ENCODE results near the gene UPF1. TPM values are rescaled to one million over a fixed set of nuclear protein-coding genes. Genes with fewer than 3 reads are reported as not detected.

Gene UPF1
- total RNA-seq, 1 donor from 2014 or later, result 57.8 TPM

GRCh38 chr19:18800079-18800478 lies 31.7 kb upstream of the UPF1 start:
- Histone ChIP-seq H3K79me2 (ENCODE audit: insufficient read depth, low read length) (no peaks in the 10 kb centered on the region), H3K9me3 (ENCODE audit: insufficient read depth, low read depth, low read length) (no peaks in the 10 kb centered on the region), H3K36me3 (ENCODE audit: insufficient read depth, low read length) (no peaks in the 10 kb centered on the region), H4K20me1 (ENCODE audit: insufficient read depth, low read length) (no peaks in the 10 kb centered on the region), H3K9ac (ENCODE audit: low read length) (no peak overlapping the region), H3K27me3 (ENCODE audit: insufficient read depth, low read length) (peaks cover 22% of the 10 kb centered on the region), H2AFZ (ENCODE audit: low read depth, low read length) (no peak overlapping the region), H3K27ac (ENCODE audit: low read depth, low read length) (no peak overlapping the region), H3K4me2 (ENCODE audit: low read length) (no peak overlapping the region), H3K4me3 (ENCODE audit: insufficient read depth, low read depth, low read length) (no peak overlapping the region), H3K4me1 (ENCODE audit: insufficient read depth, low read length) (peaks cover 9% of the 10 kb centered on the region)
- TF ChIP-seq CTCF (IDR thresholded peaks at IDR 0.05; ENCODE audit: insufficient read depth, low read depth, low read length), result no peak
- no peak for TF ChIP-seq EZH2 (IDR thresholded peaks at IDR 0.05; ENCODE audit: insufficient read depth, low read length)
- H3K27me3 Mint-ChIP-seq (ENCODE audit: low read depth, unreplicated experiment), result peaks cover 42% of the 10 kb centered on the region
- FAIRE-seq, result no peak
- H3K27ac Mint-ChIP-seq (ENCODE audit: unreplicated experiment), result no peak overlapping the region
- DNase-seq (ENCODE audit: low read depth), result no peak
- H3K4me1 Mint-ChIP-seq (ENCODE audit: low read depth, unreplicated experiment), result no peaks in the 10 kb centered on the region
- H3K4me3 Mint-ChIP-seq (ENCODE audit: unreplicated experiment), result no peak overlapping the region
- H3K9me3 Mint-ChIP-seq (ENCODE audit: unreplicated experiment), result no peaks in the 10 kb centered on the region
- no peaks in the 10 kb centered on the region for H3K36me3 Mint-ChIP-seq (ENCODE audit: low read depth, unreplicated experiment)

GRCh38 chr19:18800636-18801035 lies 31.1 kb upstream of the UPF1 start:
- TF ChIP-seq CTCF (IDR thresholded peaks at IDR 0.05; ENCODE audit: insufficient read depth, low read depth, low read length) (no peak), EZH2 (IDR thresholded peaks at IDR 0.05; ENCODE audit: insufficient read depth, low read length) (no peak)
- H3K36me3 Mint-ChIP-seq (ENCODE audit: low read depth, unreplicated experiment), result no peaks in the 10 kb centered on the region
- no peak overlapping the region for H3K4me3 Mint-ChIP-seq (ENCODE audit: unreplicated experiment)
- Histone ChIP-seq H3K9me3 (ENCODE audit: insufficient read depth, low read depth, low read length) (no peaks in the 10 kb centered on the region), H3K4me3 (ENCODE audit: insufficient read depth, low read depth, low read length) (no peak overlapping the region), H3K9ac (ENCODE audit: low read length) (no peak overlapping the region), H3K27me3 (ENCODE audit: insufficient read depth, low read length) (peaks cover 22% of the 10 kb centered on the region), H2AFZ (ENCODE audit: low read depth, low read length) (no peak overlapping the region), H3K79me2 (ENCODE audit: insufficient read depth, low read length) (no peaks in the 10 kb centered on the region), H4K20me1 (ENCODE audit: insufficient read depth, low read length) (no peaks in the 10 kb centered on the region), H3K4me2 (ENCODE audit: low read length) (no peak overlapping the region), H3K36me3 (ENCODE audit: insufficient read depth, low read length) (no peaks in the 10 kb centered on the region), H3K4me1 (ENCODE audit: insufficient read depth, low read length) (peaks cover 5% of the 10 kb centered on the region), H3K27ac (ENCODE audit: low read depth, low read length) (no peak overlapping the region)
- H3K27ac Mint-ChIP-seq (ENCODE audit: unreplicated experiment), result no peak overlapping the region
- no peaks in the 10 kb centered on the region for H3K4me1 Mint-ChIP-seq (ENCODE audit: low read depth, unreplicated experiment)
- FAIRE-seq (no peak), DNase-seq (ENCODE audit: low read depth) (no peak)
- peaks cover 42% of the 10 kb centered on the region for H3K27me3 Mint-ChIP-seq (ENCODE audit: low read depth, unreplicated experiment)
- no peaks in the 10 kb centered on the region for H3K9me3 Mint-ChIP-seq (ENCODE audit: unreplicated experiment)

- no peaks in the 10 kb centered on the region for H3K9me3 Mint-ChIP-seq (ENCODE audit: unreplicated experiment)
- Histone ChIP-seq H3K9ac (ENCODE audit: low read length) (no peak overlapping the region), H3K4me2 (ENCODE audit: low read length) (no peak overlapping the region), H3K36me3 (ENCODE audit: insufficient read depth, low read length) (no peaks in the 10 kb centered on the region), H3K4me1 (ENCODE audit: insufficient read depth, low read length) (no peaks in the 10 kb centered on the region), H3K27me3 (ENCODE audit: insufficient read depth, low read length) (peaks cover 17% of the 10 kb centered on the region), H3K9me3 (ENCODE audit: insufficient read depth, low read depth, low read length) (no peaks in the 10 kb centered on the region), H3K27ac (ENCODE audit: low read depth, low read length) (no peak overlapping the region), H4K20me1 (ENCODE audit: insufficient read depth, low read length) (no peaks in the 10 kb centered on the region), H2AFZ (ENCODE audit: low read depth, low read length) (no peak overlapping the region), H3K4me3 (ENCODE audit: insufficient read depth, low read depth, low read length) (no peak overlapping the region), H3K79me2 (ENCODE audit: insufficient read depth, low read length) (no peaks in the 10 kb centered on the region)
- H3K4me3 Mint-ChIP-seq (ENCODE audit: unreplicated experiment), result no peak overlapping the region
- no peak for FAIRE-seq
- no peaks in the 10 kb centered on the region for H3K36me3 Mint-ChIP-seq (ENCODE audit: low read depth, unreplicated experiment)
- TF ChIP-seq EZH2 (IDR thresholded peaks at IDR 0.05; ENCODE audit: insufficient read depth, low read length), result no peak
- TF ChIP-seq CTCF (IDR thresholded peaks at IDR 0.05; ENCODE audit: insufficient read depth, low read depth, low read length), result no peak
- no peaks in the 10 kb centered on the region for H3K4me1 Mint-ChIP-seq (ENCODE audit: low read depth, unreplicated experiment)
- peaks cover 42% of the 10 kb centered on the region for H3K27me3 Mint-ChIP-seq (ENCODE audit: low read depth, unreplicated experiment)
- no peak overlapping the region for H3K27ac Mint-ChIP-seq (ENCODE audit: unreplicated experiment)
- DNase-seq (ENCODE audit: low read depth), result no peak
These were observed 29.4 kb upstream of the UPF1 start for GRCh38 chr19:18802354-18802753.

Measured in astrocyte (in vitro differentiated cells and primary cell).